ENCODE measurements around the gene CHMP2A. TPM values are rescaled to one million over a fixed set of nuclear protein-coding genes. Genes with fewer than 3 reads are reported as not detected.

Gene CHMP2A
- total and polyA plus RNA-seq, 2 of the 4 experiments (the other 2 are of a cell fraction): 105 to 183 TPM

DNA sequence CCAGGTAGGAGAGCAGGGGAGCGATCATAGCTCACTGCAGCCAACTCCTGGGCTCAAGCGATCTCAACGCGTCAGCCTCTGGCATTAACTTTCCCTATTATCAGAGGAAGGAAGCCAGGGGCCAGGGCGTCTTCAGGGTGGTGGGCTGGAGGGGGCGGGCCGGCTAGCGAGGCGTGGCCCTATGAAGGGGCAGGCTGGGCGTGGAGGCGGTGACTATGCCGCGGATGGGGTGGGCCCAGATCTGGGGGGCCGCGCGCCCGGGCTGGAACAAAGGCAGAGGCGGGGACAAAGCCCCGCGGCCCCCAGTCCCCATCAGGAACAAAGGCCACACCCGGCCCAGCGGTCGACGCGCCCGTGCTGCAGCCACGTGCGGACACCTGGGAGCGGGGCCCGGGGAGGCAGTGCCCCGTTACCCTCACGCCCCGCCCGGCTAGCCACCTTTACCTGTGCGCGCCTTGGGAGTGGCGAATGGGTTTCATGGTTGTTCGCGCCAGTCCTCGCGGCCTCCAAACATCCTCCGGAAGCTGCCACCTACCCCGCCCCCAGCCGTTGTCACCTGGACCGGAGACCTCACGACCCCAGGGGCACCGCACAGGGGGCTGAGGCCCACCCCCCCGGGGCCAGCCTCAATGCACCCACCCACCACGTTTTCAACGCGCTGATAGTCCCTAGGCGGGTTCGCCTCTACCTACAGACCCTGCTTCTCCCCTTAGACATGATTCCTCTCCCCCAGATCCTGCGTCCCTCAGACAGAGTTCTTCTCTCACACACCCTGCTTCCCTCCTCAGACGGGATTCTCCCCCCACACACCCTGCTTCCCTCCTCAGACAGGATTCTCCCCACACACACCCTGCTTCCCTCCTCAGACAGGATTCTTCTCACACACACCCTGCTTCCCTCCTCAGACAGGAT lies 16.4 kb downstream of the CHMP2A start (continued):
- TF ChIP-seq NFE2L2 (IDR thresholded peaks at IDR 0.05; ENCODE audit: low read depth, low read length): no peak

DNA sequence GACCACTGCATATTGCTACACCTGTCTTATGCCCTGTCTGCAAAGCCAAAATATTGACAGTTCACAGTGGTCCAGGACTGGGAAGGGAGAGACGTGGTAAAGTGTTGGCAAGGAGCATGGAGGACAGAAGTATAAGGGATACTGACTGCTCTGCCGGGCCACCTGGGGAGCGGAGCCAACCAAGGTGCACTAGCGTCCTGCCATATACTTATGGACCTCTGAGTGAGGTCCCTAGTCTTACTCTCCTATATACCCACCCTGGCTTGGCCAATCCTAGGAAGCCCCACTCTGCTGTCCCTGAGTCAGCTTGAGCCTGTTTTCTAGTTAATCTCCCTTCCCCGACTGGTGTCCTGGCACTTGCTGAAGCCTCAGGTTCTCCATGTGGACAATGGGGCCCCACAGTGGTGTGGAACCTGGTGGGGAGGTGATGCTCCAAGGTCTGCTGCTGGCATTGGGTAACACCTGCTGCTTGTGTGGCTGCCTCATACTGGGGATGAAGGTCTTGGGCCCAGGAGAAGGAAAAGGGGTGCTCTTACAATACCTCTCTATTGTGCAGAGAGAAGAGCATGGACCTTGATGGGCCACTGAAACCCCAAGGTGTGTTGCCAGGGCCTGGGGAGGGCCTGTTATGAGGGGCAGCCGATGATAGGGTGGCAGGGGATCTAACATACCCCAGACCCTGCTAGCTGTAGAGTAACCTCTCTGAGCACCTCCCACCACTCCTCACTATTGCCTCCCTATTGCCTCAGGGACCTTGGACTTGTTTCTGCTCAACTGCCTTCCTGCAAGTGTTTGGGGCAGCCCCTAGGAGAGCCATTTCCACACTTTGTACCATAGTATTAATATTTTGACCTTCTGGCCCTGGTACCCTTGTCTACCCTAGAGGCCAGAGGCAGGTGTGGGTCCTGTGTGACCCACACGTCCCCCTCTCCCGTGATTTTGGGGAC lies 17.8 kb downstream of the CHMP2A start:
- Histone ChIP-seq H3K56ac (ENCODE audit: extremely low read depth, insufficient read depth, low read length) (no peak overlapping the region), H3K4me3 (ENCODE audit: insufficient read depth, low read depth, low read length) (no peak overlapping the region), H3K23ac (ENCODE audit: low read depth, low read length) (no peak overlapping the region), H3K36me3 (ENCODE audit: control insufficient read depth, insufficient read depth, low read length) (no peaks in the 10 kb centered on the region), H3K18ac (ENCODE audit: low read depth, low read length) (no peak overlapping the region), H3K9me1 (ENCODE audit: insufficient read depth, low read length) (0 out of 2 replicates have a peak, but pooled peaks cover 2% of the 10 kb centered on the region), H4K20me1 (ENCODE audit: insufficient read depth, low read length) (no peaks in the 10 kb centered on the region), H2BK15ac (ENCODE audit: low read depth, low read length) (no peak overlapping the region), H3K4me2 (ENCODE audit: low read depth, low read length) (no peak overlapping the region), H3K27me3 (ENCODE audit: control insufficient read depth, insufficient read depth, low read length) (peaks cover 43% of the 10 kb centered on the region), H2AK9ac (replicated peaks; ENCODE audit: low read depth, low read length, poor library complexity) (peak overlapping the region; percentile 28), H3K14ac (replicated peaks; ENCODE audit: low read depth, low read length) (no peak overlapping the region), H2BK120ac (ENCODE audit: low read depth, low read length) (no peak overlapping the region), H3K79me1 (ENCODE audit: low read depth in 1 of 2, low read length in 2 of 2) (no peaks in the 10 kb centered on the region), H3K4me1 (ENCODE audit: control insufficient read depth, insufficient read depth, low read length) (no peaks in the 10 kb centered on the region), H2BK5ac (ENCODE audit: low read depth, low read length, poor library complexity, severe bottlenecking) (no peak overlapping the region), H3K9ac (ENCODE audit: low read depth, low read length) (no peak overlapping the region), H3K9me3 (ENCODE audit: control insufficient read depth, insufficient read depth, low read length) (no peaks in the 10 kb centered on the region), H3K27ac (ENCODE audit: insufficient read depth, low read length) (no peak overlapping the region), H2AFZ (replicated peaks; ENCODE audit: low read length, poor library complexity) (peak overlapping the region; percentile 11), H4K8ac (ENCODE audit: low read depth in 2 of 2, low read length in 2 of 2) (no peak overlapping the region), H4K5ac (ENCODE audit: low read depth, low read length) (no peak overlapping the region), H2BK20ac (ENCODE audit: low read depth, low read length) (no peak overlapping the region), H3K4ac (ENCODE audit: low read depth, low read length) (no peak overlapping the region), H4K91ac (ENCODE audit: insufficient read depth, low read depth, low read length) (no peak overlapping the region), H2AK5ac (ENCODE audit: low read depth, low read length) (no peak overlapping the region)
- dilution Hi-C loops (cut with HindIII; ENCODE audit: low sequenced_read_pairs, unreplicated experiment) (no loop called here), in situ Hi-C loops (cut with MboI; ENCODE audit: low sequenced_read_pairs) (no loop called here), intact Hi-C loops (cut with micrococcal nuclease) (no loop called here)
- BruUV-seq (replicated peaks): no TSS peak
- ATAC-seq (ENCODE audit: low read depth) (no peak), DNase-seq (no peak)
- ChIA-PET CTCF (no interaction called here), POLR2A (ENCODE audit: unreplicated experiment) (no interaction called here)
- WGBS, 2 experiments (ENCODE audit: extremely low coverage in 2 of 2, insufficient read length in 1 of 2): no CpG with 5 or more reads among the region's 8 CpGs
- TF ChIP-seq, protein P1, sequence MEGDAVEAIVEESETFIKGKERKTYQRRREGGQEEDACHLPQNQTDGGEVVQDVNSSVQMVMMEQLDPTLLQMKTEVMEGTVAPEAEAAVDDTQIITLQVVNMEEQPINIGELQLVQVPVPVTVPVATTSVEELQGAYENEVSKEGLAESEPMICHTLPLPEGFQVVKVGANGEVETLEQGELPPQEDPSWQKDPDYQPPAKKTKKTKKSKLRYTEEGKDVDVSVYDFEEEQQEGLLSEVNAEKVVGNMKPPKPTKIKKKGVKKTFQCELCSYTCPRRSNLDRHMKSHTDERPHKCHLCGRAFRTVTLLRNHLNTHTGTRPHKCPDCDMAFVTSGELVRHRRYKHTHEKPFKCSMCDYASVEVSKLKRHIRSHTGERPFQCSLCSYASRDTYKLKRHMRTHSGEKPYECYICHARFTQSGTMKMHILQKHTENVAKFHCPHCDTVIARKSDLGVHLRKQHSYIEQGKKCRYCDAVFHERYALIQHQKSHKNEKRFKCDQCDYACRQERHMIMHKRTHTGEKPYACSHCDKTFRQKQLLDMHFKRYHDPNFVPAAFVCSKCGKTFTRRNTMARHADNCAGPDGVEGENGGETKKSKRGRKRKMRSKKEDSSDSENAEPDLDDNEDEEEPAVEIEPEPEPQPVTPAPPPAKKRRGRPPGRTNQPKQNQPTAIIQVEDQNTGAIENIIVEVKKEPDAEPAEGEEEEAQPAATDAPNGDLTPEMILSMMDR (conservative IDR thresholded peaks at IDR 0.05; ENCODE audit: low read depth, low read length): no peak
- TF ChIP-seq CEBPB (IDR thresholded peaks at IDR 0.05; ENCODE audit: low read depth, low read length) (no peak), POLR2A (IDR thresholded peaks at IDR 0.05; ENCODE audit: low read depth, low read length) (no peak), SMC3 (IDR thresholded peaks at IDR 0.05; ENCODE audit: low read depth, low read length) (no peak), MAFK (IDR thresholded peaks at IDR 0.05; ENCODE audit: low read depth, low read length) (no peak)
- TF ChIP-seq, protein P2, sequence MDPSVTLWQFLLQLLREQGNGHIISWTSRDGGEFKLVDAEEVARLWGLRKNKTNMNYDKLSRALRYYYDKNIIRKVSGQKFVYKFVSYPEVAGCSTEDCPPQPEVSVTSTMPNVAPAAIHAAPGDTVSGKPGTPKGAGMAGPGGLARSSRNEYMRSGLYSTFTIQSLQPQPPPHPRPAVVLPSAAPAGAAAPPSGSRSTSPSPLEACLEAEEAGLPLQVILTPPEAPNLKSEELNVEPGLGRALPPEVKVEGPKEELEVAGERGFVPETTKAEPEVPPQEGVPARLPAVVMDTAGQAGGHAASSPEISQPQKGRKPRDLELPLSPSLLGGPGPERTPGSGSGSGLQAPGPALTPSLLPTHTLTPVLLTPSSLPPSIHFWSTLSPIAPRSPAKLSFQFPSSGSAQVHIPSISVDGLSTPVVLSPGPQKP (IDR thresholded peaks at IDR 0.05; ENCODE audit: borderline replicate concordance, low read depth, low read length): no peak
